K562 (cell line): ENCODE results near the gene TUBA1B. TPM values are rescaled to one million over a fixed set of nuclear protein-coding genes. Genes with fewer than 3 reads are reported as not detected.

ENCODE experiments used
- BCL6 ChIP-seq: fragments of 250-450 bp; sonication (Bioruptor Pico); IDR thresholded peaks from 2 replicates; pipeline ENCODE4 v1.4.0; 2020
- CHAMP1 ChIP-seq: fragments of 450-650 bp; IDR thresholded peaks from 2 replicates; pipeline ENCODE4 v1.6.1; 2016; ENCODE audit warnings: mild to moderate bottlenecking
- DACH1 ChIP-seq: fragments of 450-650 bp; IDR thresholded peaks from 2 replicates; pipeline ENCODE4 v1.6.1; 2018; ENCODE audit not compliant: partially characterized antibody
- EHMT2 ChIP-seq: fragments of 450-650 bp; IDR thresholded peaks from 2 replicates; pipeline ENCODE4 v1.6.1; 2018; ENCODE audit warnings: antibody characterized with exemption
- ESRRB ChIP-seq: fragments of 250-450 bp; sonication (Bioruptor Pico); IDR thresholded peaks from 2 replicates; pipeline ENCODE4 v1.5.0; 2020; ENCODE audit warnings: mild to moderate bottlenecking, moderate library complexity, borderline replicate concordance
- FOXJ2 ChIP-seq: fragments of 200-800 bp; sonication (Bioruptor generic); IDR thresholded peaks from 2 replicates; pipeline ENCODE4 v1.6.1; 2016; ENCODE audit warnings: missing genetic modification characterization, missing compliant biosample characterization
- GABPB1 ChIP-seq: sonication (generic); formaldehyde crosslinking; IDR thresholded peaks from 2 replicates; pipeline ENCODE4 v1.8.0; 2022; ENCODE audit warnings: mild to moderate bottlenecking, missing genetic modification reagents
- GTF2A2 ChIP-seq: IDR thresholded peaks from 2 replicates; pipeline ENCODE4 v1.6.1; 2016; ENCODE audit warnings: mild to moderate bottlenecking, missing genetic modification characterization, missing compliant biosample characterization
- HSF4 ChIP-seq: fragments of 250-450 bp; sonication (Bioruptor Pico); IDR thresholded peaks from 2 replicates; pipeline ENCODE4 v2.1.2; 2022; ENCODE audit warnings: mild to moderate bottlenecking, moderate library complexity, borderline replicate concordance
- KDM2B ChIP-seq: fragments of 250-450 bp; sonication (Bioruptor Pico); IDR thresholded peaks from 2 replicates; pipeline ENCODE4 v1.8.0; 2021; ENCODE audit warnings: mild to moderate bottlenecking, moderate library complexity
- MTA3 ChIP-seq: fragments of 450-650 bp; formaldehyde crosslinking; IDR thresholded peaks from 2 replicates; pipeline ENCODE4 v1.6.1; 2017; ENCODE audit warnings: mild to moderate bottlenecking, borderline replicate concordance
- NFE2L1 ChIP-seq: fragments of 450-650 bp; IDR thresholded peaks from 2 replicates; pipeline ENCODE4 v1.6.1; 2016; ENCODE audit warnings: missing genetic modification characterization, low read depth, mild to moderate bottlenecking, missing compliant biosample characterization, moderate library complexity, borderline replicate concordance
- SNRNP70 ChIP-seq: fragments of 200-400 bp; formaldehyde crosslinking; optimal IDR thresholded peaks from 2 replicates; pipeline ENCODE3; 2017; ENCODE audit warnings: low read depth, low read length
- ZNF24 ChIP-seq: fragments of 450-650 bp; IDR thresholded peaks from 2 replicates; pipeline ENCODE4 v1.6.1; 2016
- ZNF280A ChIP-seq: fragments of 450-650 bp; IDR thresholded peaks from 2 replicates; pipeline ENCODE4 v1.6.1; 2018; ENCODE audit warnings: mild to moderate bottlenecking, low read depth; ENCODE audit not compliant: partially characterized antibody
- ZNF354B ChIP-seq: fragments of 250-450 bp; sonication (Bioruptor Pico); IDR thresholded peaks from 2 replicates; pipeline ENCODE4 v1.4.0; 2020
- polyA plus RNA-seq, 8 experiments: library from polyadenylated mRNA; depleted of rRNA in 4 of 8; stranded (reverse) in 5 of 8; unstranded in 3 of 8; fragments of >200 nt; fragmentation: Nextera tagmentation in 2 of 8; fragmentation: Illumina TruSeq in 1 of 8; extraction: Ambion mirVana in 2 of 8; extraction: Trizol in 1 of 8; gene quantifications; 2 replicates each; pipeline versions ENCODE4 v1.2.1 to v1.2.3, GENCODE V29; 2011 to 2014; ENCODE audit warnings: inconsistent platforms in 1 of 8, missing spikeins in 1 of 8
- total RNA-seq, 7 experiments: library from RNA; depleted of rRNA in 6 of 7; stranded (reverse); fragments of >200 nt in 6 of 7; fragmentation: Illumina TruSeq in 2 of 7; extraction: Trizol in 2 of 7; gene quantifications; 2 replicates each; pipeline versions ENCODE4 v1.2.1 to v1.2.3, GENCODE V29; 2011 to 2021; ENCODE audit warnings: low replicate concordance in 1 of 7
- TF ChIP-seq, protein P1 (sequence below): IDR thresholded peaks from 2 replicates; pipeline ENCODE4 v1.6.1; 2011; ENCODE audit not compliant: insufficient read length; ENCODE audit errors: extremely low read depth
- TF ChIP-seq, protein P2 (sequence below): fragments of 250-450 bp; sonication (Bioruptor Pico); IDR thresholded peaks from 2 replicates; pipeline ENCODE4 v1.5.0; 2021

Gene TUBA1B
- total and polyA plus RNA-seq, 9 of the 15 experiments (the other 6 are each of a cell fraction or from before 2014, with no cell fraction given), result 2,189 to 4,624 (median 2,628) TPM

DNA sequence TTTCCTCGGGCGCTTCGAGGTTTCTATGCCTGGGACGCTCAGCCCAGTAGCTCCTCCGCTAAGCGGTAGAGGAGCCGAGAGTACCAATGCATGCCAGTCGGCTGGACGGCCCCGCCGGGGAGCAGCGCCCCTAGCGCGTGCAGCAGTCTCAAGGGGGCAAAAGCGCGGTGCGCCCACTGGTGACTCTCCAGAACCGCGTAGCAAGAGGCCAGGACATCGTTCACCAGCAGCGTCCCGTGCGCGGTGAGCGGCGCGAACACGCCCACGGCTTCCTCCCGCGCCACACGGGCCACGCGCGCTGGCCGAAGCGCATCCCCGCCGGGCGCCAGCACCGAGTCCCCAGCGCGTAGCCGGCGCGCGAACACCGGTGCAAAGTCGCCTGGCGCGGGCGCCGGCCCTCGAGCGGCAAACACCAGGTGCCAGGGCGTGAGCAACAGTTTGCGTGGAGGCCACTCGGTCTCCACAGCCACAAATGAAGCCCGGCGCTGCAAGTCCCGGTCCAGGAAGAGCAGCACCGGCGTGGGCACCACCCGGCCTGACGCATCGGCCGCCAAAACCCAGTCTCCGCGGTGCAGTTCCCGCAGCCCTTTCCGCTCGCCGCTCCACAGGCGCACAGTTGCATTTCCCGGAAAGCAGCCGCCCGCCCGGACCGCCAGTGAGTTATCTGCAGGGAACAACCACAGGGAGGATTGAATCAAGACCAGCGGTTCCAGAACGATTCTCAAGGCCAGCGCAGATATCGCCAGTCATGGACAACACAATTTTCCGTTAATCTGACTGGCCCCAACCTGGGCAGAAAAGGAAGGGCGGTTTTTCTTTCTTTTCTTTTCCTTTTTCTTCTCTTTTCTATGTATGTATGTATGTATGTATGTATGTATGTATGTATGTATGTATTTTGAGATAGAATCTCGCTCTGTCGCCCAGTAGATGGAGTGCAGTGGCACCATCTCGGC, 41.1 kb downstream of the TUBA1B start (continued):
- TF ChIP-seq CHAMP1 (no peak), EHMT2 (no peak; the same call in 1 of the 2 replicates), ESRRB (no peak), DACH1 (no peak), FOXJ2 (no peak), BCL6 (CRISPR knock-in tag) (no peak), NFE2L1 (tag) (no peak), ZNF280A (no peak), GTF2A2 (tag) (no peak), ZNF24 (0 out of 2 replicates have a peak, but pooled peaks have one; percentile 18), HSF4 (CRISPR knock-in tag) (no peak), ZNF354B (no peak), SNRNP70 (no peak), GABPB1 (CRISPR knock-in tag) (peak; percentile 57; the same call in 1 of the 2 replicates), MTA3 (0 out of 2 replicates have a peak, but pooled peaks have one; percentile 83), KDM2B (CRISPR knock-in tag) (peak; percentile 29)
- TF ChIP-seq, protein P1, sequence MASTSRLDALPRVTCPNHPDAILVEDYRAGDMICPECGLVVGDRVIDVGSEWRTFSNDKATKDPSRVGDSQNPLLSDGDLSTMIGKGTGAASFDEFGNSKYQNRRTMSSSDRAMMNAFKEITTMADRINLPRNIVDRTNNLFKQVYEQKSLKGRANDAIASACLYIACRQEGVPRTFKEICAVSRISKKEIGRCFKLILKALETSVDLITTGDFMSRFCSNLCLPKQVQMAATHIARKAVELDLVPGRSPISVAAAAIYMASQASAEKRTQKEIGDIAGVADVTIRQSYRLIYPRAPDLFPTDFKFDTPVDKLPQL, result no peak
- TF ChIP-seq, protein P2, sequence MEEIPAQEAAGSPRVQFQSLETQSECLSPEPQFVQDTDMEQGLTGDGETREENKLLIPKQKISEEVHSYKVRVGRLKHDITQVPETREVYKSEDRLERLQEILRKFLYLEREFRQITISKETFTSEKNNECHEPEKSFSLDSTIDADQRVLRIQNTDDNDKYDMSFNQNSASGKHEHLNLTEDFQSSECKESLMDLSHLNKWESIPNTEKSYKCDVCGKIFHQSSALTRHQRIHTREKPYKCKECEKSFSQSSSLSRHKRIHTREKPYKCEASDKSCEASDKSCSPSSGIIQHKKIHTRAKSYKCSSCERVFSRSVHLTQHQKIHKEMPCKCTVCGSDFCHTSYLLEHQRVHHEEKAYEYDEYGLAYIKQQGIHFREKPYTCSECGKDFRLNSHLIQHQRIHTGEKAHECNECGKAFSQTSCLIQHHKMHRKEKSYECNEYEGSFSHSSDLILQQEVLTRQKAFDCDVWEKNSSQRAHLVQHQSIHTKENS (CRISPR knock-in tag), result no peak
